Prostate gland (tissue), 2 donors: ENCODE results near the gene CPNE4.

Source experiments
- CTCF ChIP-seq, 4 experiments: fragments of 200-600 bp in 2 of 4; fragments of 450-650 bp in 2 of 4; sonication (generic) in 2 of 4; IDR thresholded peaks; 1 replicate in 3 of 4; 2 replicates in 1 of 4; pipeline ENCODE4 v1.5.1; 2016 to 2019; ENCODE audit warnings: antibody characterized with exemption in 4 of 4, mild to moderate bottlenecking in 2 of 4, moderate library complexity in 2 of 4
- POLR2A ChIP-seq: fragments of 450-650 bp; IDR thresholded peaks from one replicate; pipeline ENCODE4 v1.6.1; 2016; ENCODE audit warnings: antibody characterized with exemption, mild to moderate bottlenecking
- POLR2AphosphoS5 ChIP-seq: sonication (generic); formaldehyde crosslinking; IDR thresholded peaks from one replicate; pipeline ENCODE4 v1.6.1; 2017; ENCODE audit warnings: antibody characterized with exemption

- TF ChIP-seq CTCF (IDR thresholded peaks at IDR 0.05) (no peak), POLR2A (no peak), POLR2AphosphoS5 (no peak)
These were observed 279.4 kb downstream of the CPNE4 start for GRCh38 chr3:131755380-131755779.
